ENCODE measurements around the gene P3H2.

P3H2 gene

DNA sequence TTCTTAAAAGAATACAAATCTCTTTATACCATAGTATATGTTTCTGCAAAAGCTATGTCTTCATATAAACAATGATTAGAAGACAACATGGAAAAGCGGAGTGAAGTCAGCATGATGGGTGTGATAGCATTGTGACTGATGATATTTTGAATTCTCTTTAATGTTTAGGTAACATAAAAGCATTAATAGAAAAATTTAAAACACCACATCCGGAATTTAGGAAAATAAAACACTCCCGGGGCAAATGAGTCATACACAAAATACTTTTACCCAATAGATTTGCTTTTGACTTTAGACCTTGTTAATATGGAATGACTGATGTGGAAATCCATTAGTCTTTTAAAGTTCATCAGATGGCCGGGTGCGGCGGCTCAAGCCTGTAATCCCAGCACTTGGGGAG, 134.7 kb downstream of the P3H2 start (continued):
- TF ChIP-seq, protein P1, sequence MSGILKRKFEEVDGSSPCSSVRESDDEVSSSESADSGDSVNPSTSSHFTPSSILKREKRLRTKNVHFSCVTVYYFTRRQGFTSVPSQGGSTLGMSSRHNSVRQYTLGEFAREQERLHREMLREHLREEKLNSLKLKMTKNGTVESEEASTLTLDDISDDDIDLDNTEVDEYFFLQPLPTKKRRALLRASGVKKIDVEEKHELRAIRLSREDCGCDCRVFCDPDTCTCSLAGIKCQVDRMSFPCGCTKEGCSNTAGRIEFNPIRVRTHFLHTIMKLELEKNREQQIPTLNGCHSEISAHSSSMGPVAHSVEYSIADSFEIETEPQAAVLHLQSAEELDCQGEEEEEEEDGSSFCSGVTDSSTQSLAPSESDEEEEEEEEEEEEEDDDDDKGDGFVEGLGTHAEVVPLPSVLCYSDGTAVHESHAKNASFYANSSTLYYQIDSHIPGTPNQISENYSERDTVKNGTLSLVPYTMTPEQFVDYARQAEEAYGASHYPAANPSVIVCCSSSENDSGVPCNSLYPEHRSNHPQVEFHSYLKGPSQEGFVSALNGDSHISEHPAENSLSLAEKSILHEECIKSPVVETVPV (CRISPR knock-in tag; IDR thresholded peaks at IDR 0.05): no peak
- TF ChIP-seq GLIS3 (CRISPR knock-in tag; IDR thresholded peaks at IDR 0.05): no peak

DNA sequence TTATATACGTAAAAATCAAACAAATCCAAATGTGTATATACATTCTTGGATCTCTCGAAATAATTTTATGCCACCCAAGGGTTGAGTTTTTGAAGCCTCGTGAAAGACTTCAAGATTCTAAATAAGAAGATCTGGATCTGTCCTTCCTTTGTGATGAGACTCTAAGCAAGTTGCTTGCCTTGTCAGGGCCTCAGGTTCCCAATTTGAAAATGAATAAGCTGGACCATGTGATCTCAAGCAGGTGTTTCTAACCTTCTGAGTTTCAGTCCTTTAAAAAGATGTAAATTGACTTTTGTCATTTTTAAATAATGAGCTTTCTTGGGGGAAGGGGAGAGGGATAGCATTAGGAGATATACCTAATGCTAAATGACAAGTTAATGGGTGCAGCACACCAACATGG, 137.1 kb downstream of the P3H2 start:
- TF ChIP-seq ZFP30 (CRISPR knock-in tag; IDR thresholded peaks at IDR 0.05): no peak
- no peak for ATAC-seq

DNA sequence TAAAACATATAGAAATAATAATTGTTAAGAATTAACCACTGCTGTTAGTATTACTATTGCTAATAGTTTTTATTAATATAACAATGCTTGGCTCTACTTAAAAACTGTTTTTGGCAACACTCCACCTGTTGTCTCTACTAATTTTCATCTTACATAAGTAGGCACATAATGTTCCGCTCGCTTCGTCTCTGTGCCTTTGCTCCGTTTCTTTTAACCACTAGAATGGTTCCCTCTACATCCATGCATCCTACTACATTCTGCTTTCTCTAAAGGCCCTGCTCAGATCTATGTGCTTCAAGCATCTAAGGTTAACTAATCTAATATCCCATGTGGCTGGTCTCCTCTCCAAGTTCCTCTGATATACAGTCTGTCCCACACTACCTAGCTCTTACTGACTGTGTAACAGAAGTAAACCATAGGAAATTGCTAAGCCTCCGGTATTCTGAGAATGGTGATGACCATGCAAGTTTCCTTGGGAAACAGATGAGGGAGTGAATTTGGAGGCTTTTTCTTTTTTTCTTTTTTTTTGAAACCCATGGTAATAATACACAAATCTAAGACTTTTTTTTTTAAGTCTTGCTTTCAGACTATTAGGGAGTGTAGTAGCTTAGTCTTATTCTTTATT, 138.3 kb downstream of the P3H2 start:
- no peak for ATAC-seq
- no peak for TF ChIP-seq ZC3H10 (CRISPR knock-in tag; IDR thresholded peaks at IDR 0.05)
- no peak for TF ChIP-seq GLIS3 (CRISPR knock-in tag; IDR thresholded peaks at IDR 0.05)

DNA sequence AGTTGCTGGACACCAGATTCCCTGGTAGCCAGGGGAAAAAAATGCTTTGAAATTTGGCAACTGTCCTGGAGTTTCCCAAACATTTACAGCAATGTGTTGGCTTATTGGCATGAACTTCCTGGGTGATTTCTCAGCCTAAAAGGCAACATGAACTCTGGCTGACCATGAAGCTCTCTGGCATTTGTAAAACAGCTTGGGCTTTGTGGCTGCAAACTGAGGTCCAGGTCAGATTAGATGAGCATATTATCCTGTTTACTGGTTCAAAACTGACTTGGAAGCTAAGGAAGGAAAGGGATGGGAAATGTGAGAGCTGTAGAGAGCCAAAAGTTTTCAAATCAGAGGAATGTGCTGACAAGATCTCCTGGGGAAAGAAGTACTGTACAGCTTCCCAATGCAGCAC, 139.0 kb downstream of the P3H2 start:
- TF ChIP-seq BACH2 (CRISPR knock-in tag; IDR thresholded peaks at IDR 0.05; ENCODE audit: borderline replicate concordance): no peak
- TF ChIP-seq, protein P1 (CRISPR knock-in tag; IDR thresholded peaks at IDR 0.05): no peak
- no peak for TF ChIP-seq ZFP30 (CRISPR knock-in tag; IDR thresholded peaks at IDR 0.05)
- TF ChIP-seq TCF4 (CRISPR knock-in tag; IDR thresholded peaks at IDR 0.05; ENCODE audit: borderline replicate concordance): no peak
- TF ChIP-seq ZNF8 (CRISPR knock-in tag; IDR thresholded peaks at IDR 0.05): no peak
- no peak for TF ChIP-seq ZNF565 (CRISPR knock-in tag; conservative IDR thresholded peaks at IDR 0.05; ENCODE audit: low read depth)
- no peak for TF ChIP-seq PPARA (CRISPR knock-in tag; IDR thresholded peaks at IDR 0.05; ENCODE audit: borderline replicate concordance)
- TF ChIP-seq ESRRG (CRISPR knock-in tag; IDR thresholded peaks at IDR 0.05): no peak
- TF ChIP-seq, protein P2, sequence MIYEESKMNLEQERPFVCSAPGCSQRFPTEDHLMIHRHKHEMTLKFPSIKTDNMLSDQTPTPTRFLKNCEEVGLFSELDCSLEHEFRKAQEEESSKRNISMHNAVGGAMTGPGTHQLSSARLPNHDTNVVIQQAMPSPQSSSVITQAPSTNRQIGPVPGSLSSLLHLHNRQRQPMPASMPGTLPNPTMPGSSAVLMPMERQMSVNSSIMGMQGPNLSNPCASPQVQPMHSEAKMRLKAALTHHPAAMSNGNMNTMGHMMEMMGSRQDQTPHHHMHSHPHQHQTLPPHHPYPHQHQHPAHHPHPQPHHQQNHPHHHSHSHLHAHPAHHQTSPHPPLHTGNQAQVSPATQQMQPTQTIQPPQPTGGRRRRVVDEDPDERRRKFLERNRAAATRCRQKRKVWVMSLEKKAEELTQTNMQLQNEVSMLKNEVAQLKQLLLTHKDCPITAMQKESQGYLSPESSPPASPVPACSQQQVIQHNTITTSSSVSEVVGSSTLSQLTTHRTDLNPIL (CRISPR knock-in tag; IDR thresholded peaks at IDR 0.05; ENCODE audit: low read depth): no peak
- peak; percentile 65 for ATAC-seq

DNA sequence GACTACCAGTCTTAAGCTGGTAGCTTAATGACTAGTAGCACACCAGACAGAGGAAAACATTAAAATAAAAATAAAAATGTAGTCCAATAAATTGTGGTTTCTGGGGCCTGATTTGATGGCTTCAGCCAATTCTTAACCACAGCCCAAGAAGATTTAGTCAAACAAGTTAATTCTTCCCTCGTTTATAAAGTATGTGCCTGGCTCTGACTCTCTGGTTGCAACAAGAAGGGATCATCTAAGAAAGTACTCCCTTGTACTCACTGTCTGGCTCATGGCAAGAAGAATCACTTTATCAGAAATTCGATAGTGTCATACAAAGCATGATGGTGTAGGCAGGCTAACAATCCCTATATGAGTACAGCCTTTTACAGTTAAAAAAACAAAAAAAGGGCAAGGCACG, 141.9 kb downstream of the P3H2 start:
- no peak for ATAC-seq
- TF ChIP-seq GLIS3 (CRISPR knock-in tag; IDR thresholded peaks at IDR 0.05): no peak
- no peak for TF ChIP-seq ZNF565 (CRISPR knock-in tag; conservative IDR thresholded peaks at IDR 0.05; ENCODE audit: low read depth)
- TF ChIP-seq ZFP30 (CRISPR knock-in tag; IDR thresholded peaks at IDR 0.05): no peak
- no peak for TF ChIP-seq BACH2 (CRISPR knock-in tag; IDR thresholded peaks at IDR 0.05; ENCODE audit: borderline replicate concordance)
- no peak for TF ChIP-seq ZNF8 (CRISPR knock-in tag; IDR thresholded peaks at IDR 0.05)
- no peak for TF ChIP-seq PPARA (CRISPR knock-in tag; IDR thresholded peaks at IDR 0.05; ENCODE audit: borderline replicate concordance)
- TF ChIP-seq, protein P3, sequence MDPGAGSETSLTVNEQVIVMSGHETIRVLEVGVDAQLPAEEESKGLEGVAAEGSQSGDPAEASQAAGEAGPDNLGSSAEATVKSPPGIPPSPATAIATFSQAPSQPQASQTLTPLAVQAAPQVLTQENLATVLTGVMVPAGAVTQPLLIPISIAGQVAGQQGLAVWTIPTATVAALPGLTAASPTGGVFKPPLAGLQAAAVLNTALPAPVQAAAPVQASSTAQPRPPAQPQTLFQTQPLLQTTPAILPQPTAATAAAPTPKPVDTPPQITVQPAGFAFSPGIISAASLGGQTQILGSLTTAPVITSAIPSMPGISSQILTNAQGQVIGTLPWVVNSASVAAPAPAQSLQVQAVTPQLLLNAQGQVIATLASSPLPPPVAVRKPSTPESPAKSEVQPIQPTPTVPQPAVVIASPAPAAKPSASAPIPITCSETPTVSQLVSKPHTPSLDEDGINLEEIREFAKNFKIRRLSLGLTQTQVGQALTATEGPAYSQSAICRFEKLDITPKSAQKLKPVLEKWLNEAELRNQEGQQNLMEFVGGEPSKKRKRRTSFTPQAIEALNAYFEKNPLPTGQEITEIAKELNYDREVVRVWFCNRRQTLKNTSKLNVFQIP (CRISPR knock-in tag; IDR thresholded peaks at IDR 0.05; ENCODE audit: borderline replicate concordance, low read depth): no peak
- no peak for TF ChIP-seq TCF4 (CRISPR knock-in tag; IDR thresholded peaks at IDR 0.05; ENCODE audit: borderline replicate concordance)
- TF ChIP-seq ZFP3 (CRISPR knock-in tag; IDR thresholded peaks at IDR 0.05): no peak
- TF ChIP-seq OSR1 (CRISPR knock-in tag; IDR thresholded peaks at IDR 0.05): no peak
- TF ChIP-seq TOX (CRISPR knock-in tag; IDR thresholded peaks at IDR 0.05; ENCODE audit: borderline replicate concordance): no peak
- no peak for TF ChIP-seq SNAI2 (CRISPR knock-in tag; IDR thresholded peaks at IDR 0.05)
- TF ChIP-seq CSDC2 (CRISPR knock-in tag; IDR thresholded peaks at IDR 0.05): no peak
- TF ChIP-seq ARNTL (CRISPR knock-in tag; IDR thresholded peaks at IDR 0.05; ENCODE audit: borderline replicate concordance, low read depth): no peak

DNA sequence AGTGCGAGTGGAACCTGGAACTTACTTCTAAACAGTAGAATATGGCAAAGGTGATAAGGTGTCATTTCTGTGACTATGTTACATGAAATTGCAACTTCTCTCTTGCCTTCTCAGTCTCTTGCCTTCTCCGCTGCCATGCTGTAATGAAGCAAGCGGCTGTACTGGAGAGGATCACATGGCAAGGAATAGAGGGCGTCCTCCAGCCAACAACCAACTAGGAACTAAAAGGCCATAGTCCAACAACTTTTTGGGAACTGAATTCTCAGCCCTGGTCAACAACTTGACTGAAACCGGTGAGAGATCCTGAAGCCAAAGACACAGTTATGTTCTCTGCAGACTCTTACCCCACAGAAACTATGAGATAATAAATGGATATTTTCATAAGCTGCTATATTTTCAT, 143.5 kb downstream of the P3H2 start:
- ATAC-seq: no peak
- TF ChIP-seq, protein P1 (CRISPR knock-in tag; IDR thresholded peaks at IDR 0.05): no peak
- TF ChIP-seq OSR1 (CRISPR knock-in tag; IDR thresholded peaks at IDR 0.05) (no peak), RARB (CRISPR knock-in tag; IDR thresholded peaks at IDR 0.05) (no peak), ZFP30 (CRISPR knock-in tag; IDR thresholded peaks at IDR 0.05) (no peak), ISL1 (CRISPR knock-in tag; IDR thresholded peaks at IDR 0.05) (no peak), CSDC2 (CRISPR knock-in tag; IDR thresholded peaks at IDR 0.05) (no peak), ZNF8 (CRISPR knock-in tag; IDR thresholded peaks at IDR 0.05) (no peak), BACH2 (CRISPR knock-in tag; IDR thresholded peaks at IDR 0.05; ENCODE audit: borderline replicate concordance) (no peak), GLIS3 (CRISPR knock-in tag; IDR thresholded peaks at IDR 0.05) (no peak), ARNTL (CRISPR knock-in tag; IDR thresholded peaks at IDR 0.05; ENCODE audit: borderline replicate concordance, low read depth) (no peak), ZNF565 (CRISPR knock-in tag; conservative IDR thresholded peaks at IDR 0.05; ENCODE audit: low read depth) (no peak)
- TF ChIP-seq, protein P4, sequence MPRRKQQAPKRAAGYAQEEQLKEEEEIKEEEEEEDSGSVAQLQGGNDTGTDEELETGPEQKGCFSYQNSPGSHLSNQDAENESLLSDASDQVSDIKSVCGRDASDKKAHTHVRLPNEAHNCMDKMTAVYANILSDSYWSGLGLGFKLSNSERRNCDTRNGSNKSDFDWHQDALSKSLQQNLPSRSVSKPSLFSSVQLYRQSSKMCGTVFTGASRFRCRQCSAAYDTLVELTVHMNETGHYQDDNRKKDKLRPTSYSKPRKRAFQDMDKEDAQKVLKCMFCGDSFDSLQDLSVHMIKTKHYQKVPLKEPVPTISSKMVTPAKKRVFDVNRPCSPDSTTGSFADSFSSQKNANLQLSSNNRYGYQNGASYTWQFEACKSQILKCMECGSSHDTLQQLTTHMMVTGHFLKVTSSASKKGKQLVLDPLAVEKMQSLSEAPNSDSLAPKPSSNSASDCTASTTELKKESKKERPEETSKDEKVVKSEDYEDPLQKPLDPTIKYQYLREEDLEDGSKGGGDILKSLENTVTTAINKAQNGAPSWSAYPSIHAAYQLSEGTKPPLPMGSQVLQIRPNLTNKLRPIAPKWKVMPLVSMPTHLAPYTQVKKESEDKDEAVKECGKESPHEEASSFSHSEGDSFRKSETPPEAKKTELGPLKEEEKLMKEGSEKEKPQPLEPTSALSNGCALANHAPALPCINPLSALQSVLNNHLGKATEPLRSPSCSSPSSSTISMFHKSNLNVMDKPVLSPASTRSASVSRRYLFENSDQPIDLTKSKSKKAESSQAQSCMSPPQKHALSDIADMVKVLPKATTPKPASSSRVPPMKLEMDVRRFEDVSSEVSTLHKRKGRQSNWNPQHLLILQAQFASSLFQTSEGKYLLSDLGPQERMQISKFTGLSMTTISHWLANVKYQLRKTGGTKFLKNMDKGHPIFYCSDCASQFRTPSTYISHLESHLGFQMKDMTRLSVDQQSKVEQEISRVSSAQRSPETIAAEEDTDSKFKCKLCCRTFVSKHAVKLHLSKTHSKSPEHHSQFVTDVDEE (CRISPR knock-in tag; IDR thresholded peaks at IDR 0.05): no peak
